SW 1271 (cell line): ENCODE results near the gene IMPA2.
A peak's percentile ranks its signal among the peaks of the same experiment; 100 is the strongest.
"Not testable (repeated sequence)": the region's sequence is repeated elsewhere in the genome, so short reads cannot be mapped to it uniquely, and the experiment has no call there.

Experiments
- DNase-seq, 2 experiments: peaks; one replicate each; lab custom pipeline; 2025; lab: John Stamatoyannopoulos, UW

The IMPA2 gene

GRCh38 chr18:11981192-11981542 lies at the start of gene IMPA2:
Gene IMPA2 (plus strand): TSS chr18:11981507. CDS start chr18:11981670, 163 bp downstream.
- no peak for DNase-seq

DNA sequence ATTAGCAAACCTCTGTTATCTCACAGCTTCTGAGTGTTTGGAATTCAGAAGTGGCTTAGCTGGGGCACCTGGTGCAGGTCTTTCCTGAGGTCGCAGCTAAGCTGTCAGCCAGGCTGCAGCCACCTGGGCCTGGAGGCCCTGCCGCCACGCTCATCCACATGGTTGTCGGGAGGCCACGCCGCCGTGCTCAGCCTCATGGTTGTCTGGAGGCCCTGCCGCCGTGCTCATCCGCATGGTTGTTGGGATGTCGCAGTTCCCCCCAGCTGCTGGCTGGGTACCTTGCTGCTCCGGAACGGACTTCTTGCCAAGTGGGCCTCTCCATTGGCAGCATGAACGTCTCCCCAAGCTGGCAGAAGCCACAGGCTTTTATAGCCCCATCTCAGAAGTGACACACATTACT lies 48.9 kb upstream of the IMPA2 start:
- no peak for DNase-seq

- peak; percentile 5 to 31 for DNase-seq
Measured at GRCh38 chr18:11937874-11938478, 43.3 kb upstream of the IMPA2 start.

DNA sequence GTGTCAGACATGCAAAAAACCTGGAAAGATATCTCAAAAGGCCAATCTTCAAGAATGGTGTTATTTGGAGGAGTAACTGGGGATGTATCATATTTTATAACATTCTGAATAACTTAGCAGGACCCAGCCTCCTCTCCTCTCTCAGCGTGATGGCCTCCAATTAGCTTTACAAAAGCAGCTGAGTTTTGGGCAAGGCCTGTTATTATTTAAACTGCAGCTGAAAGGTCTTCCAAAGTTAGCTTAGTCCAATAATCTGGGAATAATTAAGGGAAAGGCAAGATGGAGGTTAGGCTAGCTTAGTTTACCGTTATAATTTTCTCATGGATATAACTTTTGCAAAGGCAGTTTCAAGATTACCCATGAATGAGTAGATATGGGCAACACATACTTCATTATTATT lies 40.4 kb upstream of the IMPA2 start:
- DNase-seq: no peak

DNA sequence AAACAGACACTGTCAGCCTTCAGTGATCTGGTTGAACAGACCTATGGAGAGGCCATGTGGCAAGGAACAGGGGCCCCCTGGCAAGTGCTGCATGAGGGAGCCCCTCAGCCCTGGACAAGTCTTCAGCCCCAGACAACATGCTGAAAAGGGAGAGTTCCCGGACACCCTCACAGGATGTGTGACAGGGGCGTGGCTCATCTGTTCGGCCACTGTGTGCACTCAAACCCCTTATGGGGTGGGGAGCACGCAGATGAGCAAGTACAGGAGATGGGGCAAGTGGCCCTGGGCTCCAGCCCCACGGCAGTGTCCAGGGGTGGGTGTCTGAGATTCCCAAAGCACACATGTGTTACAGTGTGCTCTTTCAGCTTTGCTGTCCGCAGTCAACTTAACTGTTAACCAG lies 37.8 kb upstream of the IMPA2 start:
- DNase-seq: no peak

GRCh38 chr18:11944252-11944651 lies 37.1 kb upstream of the IMPA2 start:
- no peak for DNase-seq

DNA sequence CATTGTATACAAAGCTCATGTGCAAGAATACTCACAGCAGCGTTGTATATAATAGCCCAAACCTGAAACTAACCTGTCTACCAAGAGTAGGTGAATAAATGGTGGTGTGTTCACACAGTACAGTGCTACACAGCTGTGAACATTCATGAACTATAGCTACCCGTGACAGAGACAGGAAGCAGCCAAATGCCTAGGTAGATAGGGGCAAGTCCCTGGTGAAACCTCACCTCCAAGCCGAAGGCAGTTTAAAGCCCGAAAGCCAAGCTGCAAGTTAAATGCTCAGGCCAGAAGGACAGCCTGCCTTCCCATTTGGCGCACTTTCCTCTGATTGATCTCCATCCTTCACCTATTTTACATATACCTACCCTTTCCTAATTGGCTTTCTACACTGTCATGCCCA lies 36.5 kb upstream of the IMPA2 start:
- no peak for DNase-seq

GRCh38 chr18:11945834-11946659 lies 35.3 kb upstream of the IMPA2 start:
- not testable (repeated sequence) for DNase-seq

GRCh38 chr18:11946756-11947155 lies 34.6 kb upstream of the IMPA2 start:
- no peak for DNase-seq

GRCh38 chr18:11947214-11948191 lies 33.8 kb upstream of the IMPA2 start:
- DNase-seq: peak; percentile 1 to 11

GRCh38 chr18:11948852-11949523 lies 32.3 kb upstream of the IMPA2 start:
- DNase-seq: no peak

GRCh38 chr18:11950824-11951223 lies 30.5 kb upstream of the IMPA2 start:
- no peak for DNase-seq

- DNase-seq: no peak
Measured at GRCh38 chr18:11951390-11951851, 29.9 kb upstream of the IMPA2 start.

- no peak for DNase-seq
Measured at GRCh38 chr18:11953113-11953512, 28.2 kb upstream of the IMPA2 start.

GRCh38 chr18:11955239-11956029 lies 25.9 kb upstream of the IMPA2 start:
- no peak for DNase-seq

DNA sequence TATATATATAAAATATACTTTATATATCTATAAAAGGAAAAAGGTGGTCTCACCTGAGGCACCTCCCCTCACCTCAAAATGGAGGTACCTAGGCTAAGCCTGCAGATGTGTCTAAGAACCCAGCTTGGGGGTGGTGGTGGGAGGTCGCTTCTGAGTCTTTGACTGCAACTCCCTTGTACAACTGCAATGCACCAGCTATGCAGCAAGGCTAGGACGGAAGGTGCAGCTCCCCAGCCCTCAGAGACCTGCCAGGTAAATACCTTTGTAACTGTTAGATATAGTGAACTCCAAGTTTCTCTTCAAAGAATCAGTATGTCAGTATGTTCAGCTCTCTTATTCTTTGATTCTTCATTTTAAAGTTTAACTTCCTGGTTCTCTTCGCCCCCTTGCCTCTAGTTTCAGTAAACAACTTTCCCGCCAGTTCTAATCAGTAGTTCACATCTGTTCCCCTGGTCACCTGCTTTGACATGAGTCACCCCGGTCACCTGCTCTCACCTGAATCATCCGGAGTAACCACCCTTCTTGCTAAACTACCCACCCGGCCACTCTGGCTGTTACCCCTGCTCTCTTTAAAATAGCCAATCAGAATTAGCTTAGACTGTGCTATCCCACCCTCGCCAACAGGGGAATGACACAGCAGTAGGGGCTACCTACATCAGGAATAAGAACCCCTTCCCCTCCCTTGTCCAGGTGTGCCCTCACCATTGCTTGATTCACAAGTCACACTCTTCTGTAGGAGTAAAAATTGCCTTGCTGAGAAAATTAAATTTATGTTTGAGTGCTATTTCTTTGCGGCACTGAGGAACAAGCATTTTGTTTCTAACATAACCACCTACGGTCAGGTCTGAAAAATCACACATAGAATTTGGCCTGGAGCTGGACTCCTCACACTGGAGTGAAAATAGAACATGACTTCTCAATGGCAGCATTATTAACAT lies 24.7 kb upstream of the IMPA2 start:
- DNase-seq: no peak

- DNase-seq: no peak
Measured at GRCh38 chr18:11957636-11958035, 23.7 kb upstream of the IMPA2 start.

- not testable (repeated sequence) for DNase-seq
Measured at GRCh38 chr18:11959651-11960050, 21.7 kb upstream of the IMPA2 start.

DNA sequence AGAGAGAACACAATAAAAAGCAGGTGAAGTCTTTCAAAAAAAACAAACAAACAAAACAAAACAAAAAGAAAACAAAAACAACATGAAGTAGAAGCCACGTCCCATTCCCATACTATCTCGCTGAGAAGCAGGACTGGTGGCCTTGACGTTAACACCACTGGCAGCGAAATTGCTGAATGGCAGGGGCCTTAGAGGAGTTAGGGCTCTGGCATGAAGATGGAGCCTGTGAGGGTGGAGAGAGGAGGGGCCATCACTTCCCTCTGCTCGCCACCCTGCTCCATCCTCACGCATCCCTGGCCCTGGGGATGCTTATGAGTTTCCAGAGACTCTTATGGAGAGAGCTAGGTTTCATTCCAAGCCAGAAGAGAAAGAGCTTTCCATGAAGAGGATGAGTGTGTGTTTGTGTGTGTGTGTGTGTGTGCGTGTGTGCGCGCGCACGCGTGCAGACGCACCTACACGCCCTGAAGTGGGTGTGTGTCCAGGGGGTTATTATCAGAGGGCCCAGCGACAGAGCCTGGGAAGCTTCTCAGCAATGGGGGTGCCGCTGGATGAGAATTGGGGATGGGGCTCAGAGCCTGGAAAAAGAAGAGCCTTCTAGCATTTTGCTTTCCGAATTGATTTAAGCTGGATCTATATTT lies 20.4 kb upstream of the IMPA2 start:
- DNase-seq: no peak
